Liver (tissue), 9 donors: Measurements from ENCODE around the gene OLA1. TPM values are rescaled to one million over a fixed set of nuclear protein-coding genes. Genes with fewer than 3 reads are reported as not detected.

ENCODE experiments used
- DNase-seq: peaks from one replicate; pipeline ENCODE4 v3.0.0-alpha.2; 2017; ENCODE audit warnings: low spot score
- H3K27ac ChIP-seq, 2 donors: one replicate each; pipeline ENCODE4 v1.7.0; 2013; ENCODE audit warnings: inconsistent platforms in 2 of 2, low read length in 2 of 2, control low read depth in 1 of 2, low read depth in 1 of 2, mild to moderate bottlenecking in 1 of 2
- H3K27me3 ChIP-seq, 4 donors: one replicate each; pipeline versions ENCODE4 v1.6.1 to v1.7.0; 2013; ENCODE audit warnings: low read length in 3 of 4, inconsistent platforms in 1 of 4, mild to moderate bottlenecking in 1 of 4, moderate library complexity in 1 of 4; ENCODE audit not compliant: control insufficient read depth in 4 of 4, insufficient read depth in 4 of 4
- H3K36me3 ChIP-seq, 4 donors: one replicate each; pipeline versions ENCODE4 v1.6.1 to v1.7.0; 2013; ENCODE audit warnings: low read length in 3 of 4, mild to moderate bottlenecking in 3 of 4, low read depth in 1 of 4, moderate library complexity in 1 of 4; ENCODE audit not compliant: control insufficient read depth in 4 of 4, insufficient read depth in 3 of 4
- H3K4me1 ChIP-seq, 4 donors: one replicate each; pipeline versions ENCODE4 v1.6.1 to v1.7.0; 2013; ENCODE audit warnings: low read length in 3 of 4, mild to moderate bottlenecking in 3 of 4, moderate library complexity in 1 of 4; ENCODE audit not compliant: control insufficient read depth in 4 of 4, insufficient read depth in 4 of 4
- H3K4me3 ChIP-seq, 3 donors: one replicate each; pipeline versions ENCODE4 v1.6.1 to v1.7.0; 2013; ENCODE audit warnings: low read length in 3 of 3, control low read depth in 1 of 3, low read depth in 1 of 3, mild to moderate bottlenecking in 1 of 3
- H3K9ac ChIP-seq, 2 donors: one replicate each; pipeline ENCODE4 v1.7.0; 2013; ENCODE audit warnings: low read length in 2 of 2, mild to moderate bottlenecking in 2 of 2, moderate library complexity in 2 of 2, control low read depth in 1 of 2, low read depth in 1 of 2
- H3K9me3 ChIP-seq, 4 donors: one replicate each; pipeline versions ENCODE4 v1.6.1 to v1.7.0; 2013; ENCODE audit warnings: low read length in 3 of 4; ENCODE audit not compliant: control insufficient read depth in 4 of 4
- ATF3 ChIP-seq: IDR thresholded peaks from 2 replicates; pipeline ENCODE4 v1.6.1; 2016; ENCODE audit warnings: antibody characterized with exemption
- CTCF ChIP-seq: fragments of 150-350 bp; IDR thresholded peaks from 2 replicates; pipeline ENCODE4 v1.5.1; 2017; ENCODE audit warnings: improper control_type of control experiment, low read depth, low read length; ENCODE audit not compliant: missing input control
- EGR1 ChIP-seq, 2 donors: IDR thresholded peaks; 2 replicates each; pipeline ENCODE4 v1.6.1; 2016 to 2018; ENCODE audit warnings: antibody characterized with exemption in 2 of 2, low read depth in 2 of 2
- FOXA1 ChIP-seq: IDR thresholded peaks from 2 replicates; pipeline ENCODE4 v1.6.1; 2016; ENCODE audit warnings: antibody characterized with exemption
- FOXA2 ChIP-seq: IDR thresholded peaks from 2 replicates; pipeline ENCODE4 v1.6.1; 2016; ENCODE audit warnings: antibody characterized with exemption
- GABPA ChIP-seq, 2 donors: IDR thresholded peaks in 1 of 2; conservative IDR thresholded peaks in 1 of 2; 2 replicates each; pipeline ENCODE4 v1.6.1; 2016; ENCODE audit warnings: antibody characterized with exemption in 2 of 2, mild to moderate bottlenecking in 1 of 2, moderate library complexity in 1 of 2
- HNF4A ChIP-seq, 2 donors: conservative IDR thresholded peaks; 2 replicates each; pipeline ENCODE4 v1.6.1; 2016; ENCODE audit warnings: antibody characterized with exemption in 2 of 2, mild to moderate bottlenecking in 2 of 2
- HNF4G ChIP-seq: IDR thresholded peaks from 2 replicates; pipeline ENCODE4 v1.6.1; 2016; ENCODE audit warnings: antibody characterized with exemption
- JUND ChIP-seq, 2 donors: IDR thresholded peaks; 2 replicates each; pipeline ENCODE4 v1.6.1; 2016; ENCODE audit warnings: antibody characterized with exemption in 2 of 2
- NR2F2 ChIP-seq: IDR thresholded peaks from 2 replicates; pipeline ENCODE4 v1.6.1; 2016; ENCODE audit warnings: antibody characterized with exemption
- RAD21 ChIP-seq, 2 donors: IDR thresholded peaks; 2 replicates each; pipeline ENCODE4 v1.6.1; 2016; ENCODE audit warnings: antibody characterized with exemption in 2 of 2, mild to moderate bottlenecking in 2 of 2
- REST ChIP-seq: IDR thresholded peaks from 2 replicates; pipeline ENCODE4 v1.6.1; 2016; ENCODE audit warnings: antibody characterized with exemption, mild to moderate bottlenecking
- RXRA ChIP-seq, 2 donors: IDR thresholded peaks; 2 replicates each; pipeline ENCODE4 v1.6.1; 2017 to 2018; ENCODE audit warnings: antibody characterized with exemption in 2 of 2, mild to moderate bottlenecking in 1 of 2
- SP1 ChIP-seq: IDR thresholded peaks from 2 replicates; pipeline ENCODE4 v1.6.1; 2018; ENCODE audit warnings: antibody characterized with exemption, mild to moderate bottlenecking
- TAF1 ChIP-seq: conservative IDR thresholded peaks from 2 replicates; pipeline ENCODE4 v1.6.1; 2016; ENCODE audit warnings: antibody characterized with exemption, mild to moderate bottlenecking
- YY1 ChIP-seq: IDR thresholded peaks from 2 replicates; pipeline ENCODE4 v1.6.1; 2016; ENCODE audit warnings: antibody characterized with exemption, mild to moderate bottlenecking
- ZBTB33 ChIP-seq: IDR thresholded peaks from 2 replicates; pipeline ENCODE4 v1.6.1; 2016; ENCODE audit warnings: antibody characterized with exemption
- WGBS: extraction: QIAGEN DNeasy Blood & Tissue Kit; methylation state at CpG from one replicate; pipeline ENCODE4 v1.1.7; 2013; 5-methylcytosine and 5-hydroxymethylcytosine counted together
- polyA plus RNA-seq, 2 donors: library from polyadenylated mRNA; stranded (reverse) in 1 of 2; unstranded in 1 of 2; fragments of 200-250 nt in 1 of 2; fragments of >200 nt in 1 of 2; fragmentation: Nextera tagmentation in 1 of 2; extraction: Ambion mirVana in 1 of 2; gene quantifications; one replicate each; pipeline versions ENCODE4 v1.2.1 to v1.2.3, GENCODE V29; 2013 to 2015
- total RNA-seq, 2 donors: library from RNA; depleted of rRNA; stranded (reverse); fragments of >200 nt; gene quantifications; one replicate each; pipeline ENCODE4 v1.2.3, GENCODE V29; 2014
- donor health status: healthy.
- donor health status: healthy.
- donor health status: healthy.
- donor health status: healthy.
- donor health status: healthy.

Gene OLA1
- total and polyA plus RNA-seq, 4 donors, result 23.4 to 38.1 (median 32.3) TPM

- Histone ChIP-seq H3K9ac (no peak overlapping the region), H3K27ac (no peak overlapping the region), H3K27me3 (no peaks in the 10 kb centered on the region), H3K9me3 (no peaks in the 10 kb centered on the region), H3K36me3 (no peaks in the 10 kb centered on the region), H3K4me3 (no peak overlapping the region), H3K4me1 (peaks cover 0 to 5% (median 2%) of the 10 kb centered on the region in 4 donors)
- no peak for DNase-seq
- 85% methylated on average over 2 of the region's 2 CpGs for WGBS
- TF ChIP-seq REST (no peak), EGR1 (IDR thresholded peaks at IDR 0.05; ENCODE audit: low read depth in 2 of 2) (no peak), YY1 (no peak), CTCF (no peak), FOXA2 (no peak), RAD21 (IDR thresholded peaks at IDR 0.05) (no peak), SP1 (no peak), ZBTB33 (no peak), GABPA (IDR thresholded peaks at IDR 0.05 in 1 of 2, conservative IDR thresholded peaks at IDR 0.05 in 1 of 2) (no peak), FOXA1 (no peak), HNF4G (no peak), TAF1 (no peak), JUND (IDR thresholded peaks at IDR 0.05) (no peak), RXRA (IDR thresholded peaks at IDR 0.05) (no peak), ATF3 (no peak), NR2F2 (no peak), HNF4A (conservative IDR thresholded peaks at IDR 0.05) (no peak)
Observed at GRCh38 chr2:174038462-174038861, 209.9 kb downstream of the OLA1 start.

GRCh38 chr2:174036825-174037224 lies 211.5 kb downstream of the OLA1 start:
- H3K27ac ChIP-seq, result no peak overlapping the region
- TF ChIP-seq EGR1 (IDR thresholded peaks at IDR 0.05; ENCODE audit: low read depth in 2 of 2) (no peak), SP1 (no peak), HNF4A (conservative IDR thresholded peaks at IDR 0.05) (no peak), RAD21 (IDR thresholded peaks at IDR 0.05) (no peak), HNF4G (no peak), FOXA1 (no peak), FOXA2 (no peak), YY1 (no peak), CTCF (no peak), RXRA (IDR thresholded peaks at IDR 0.05) (no peak), NR2F2 (no peak), REST (no peak), JUND (IDR thresholded peaks at IDR 0.05) (no peak)
- H3K4me3 ChIP-seq, result no peak overlapping the region
- DNase-seq, result no peak
- no peak overlapping the region for H3K9ac ChIP-seq
- H3K4me1 ChIP-seq, result peaks cover 0 to 5% (median 2%) of the 10 kb centered on the region in 4 donors
- no peaks in the 10 kb centered on the region for H3K27me3 ChIP-seq
- H3K36me3 ChIP-seq, result no peaks in the 10 kb centered on the region
- no peaks in the 10 kb centered on the region for H3K9me3 ChIP-seq
